GM21423 (cell line): Measurements from ENCODE around the gene IL6R.

Experiments
- ATAC-seq: cut with Tn5 transposase; IDR thresholded peaks from one replicate; pipeline ENCODE4 v1.9.1; 2021; ENCODE audit warnings: mild to moderate bottlenecking, moderate library complexity; ENCODE audit not compliant: unreplicated experiment

Gene IL6R

DNA sequence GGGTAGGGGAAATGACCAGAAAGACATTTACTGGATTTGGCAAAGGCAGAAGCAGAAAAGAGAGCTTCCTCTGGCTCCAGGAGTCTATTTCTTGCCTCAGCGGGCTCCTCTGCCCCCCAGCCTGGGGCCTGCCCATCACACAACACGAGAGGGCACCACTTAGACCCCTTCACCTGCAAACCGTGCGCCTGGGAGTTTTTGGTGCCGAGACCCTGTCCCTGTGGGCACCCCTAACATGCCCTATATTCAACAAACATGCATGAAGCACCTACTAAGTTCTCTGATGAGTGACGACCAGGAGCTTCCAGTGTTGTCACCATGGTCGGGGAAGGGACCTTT lies 18.8 kb downstream of the IL6R start:
- ATAC-seq, result no peak

GRCh38 chr1:154425172-154425571 lies 20.0 kb downstream of the IL6R start:
- ATAC-seq, result no peak

- ATAC-seq, result no peak
Measured at GRCh38 chr1:154427173-154428139, 22.3 kb downstream of the IL6R start.

GRCh38 chr1:154429118-154429517 lies 24.0 kb downstream of the IL6R start:
- no peak for ATAC-seq

DNA sequence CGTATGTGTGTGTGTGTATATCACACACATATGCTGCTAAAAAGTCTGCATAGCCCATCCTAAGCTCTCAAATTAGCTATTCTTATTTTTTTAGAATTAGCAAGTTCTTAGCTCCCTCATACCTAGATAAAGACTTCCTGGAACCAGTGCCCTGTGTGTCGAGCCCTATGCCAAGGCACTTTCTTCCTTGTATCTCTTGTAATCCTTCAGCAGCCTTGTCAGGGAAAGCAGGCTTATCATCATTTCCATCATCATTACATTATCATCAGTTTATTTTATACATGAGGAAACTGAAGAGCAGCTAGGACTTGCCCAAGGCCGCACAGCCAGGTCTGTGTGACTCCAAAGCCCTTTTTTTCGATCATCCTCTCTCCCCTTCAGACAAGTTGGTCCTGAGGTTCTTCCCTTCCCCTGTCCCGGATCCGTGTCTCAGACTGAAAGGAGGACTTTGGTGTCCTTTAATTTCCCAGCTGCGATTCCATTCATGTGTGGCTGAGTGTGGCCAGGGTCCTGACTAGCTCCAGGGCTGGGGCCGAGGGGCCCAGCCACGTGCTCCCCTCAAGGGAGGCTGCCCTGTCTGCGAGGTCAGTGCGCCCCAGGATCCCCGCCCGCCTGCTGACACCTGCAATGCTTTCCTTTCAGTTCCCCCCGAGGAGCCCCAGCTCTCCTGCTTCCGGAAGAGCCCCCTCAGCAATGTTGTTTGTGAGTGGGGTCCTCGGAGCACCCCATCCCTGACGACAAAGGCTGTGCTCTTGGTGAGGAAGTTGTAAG lies 24.9 kb downstream of the IL6R start:
- ATAC-seq, result no peak

DNA sequence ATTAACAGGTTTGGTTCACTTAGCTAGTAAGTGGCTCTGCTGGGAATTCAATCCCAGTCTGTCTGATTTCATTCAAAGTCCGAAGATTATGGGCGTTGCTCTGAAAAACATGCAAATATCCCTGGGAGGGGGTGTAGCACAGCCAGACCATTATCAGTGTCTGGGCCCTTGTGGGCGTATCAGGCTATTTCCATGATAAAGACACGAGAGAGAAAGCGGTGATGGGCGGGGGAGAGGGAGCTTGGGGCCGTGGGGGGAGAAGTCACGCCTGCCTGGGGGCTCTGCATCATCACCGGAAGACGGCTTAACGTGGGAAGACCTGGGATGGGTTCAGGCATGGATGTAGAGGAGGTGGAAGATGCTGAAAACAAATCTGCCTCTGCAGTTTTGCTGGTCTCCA lies 25.8 kb downstream of the IL6R start:
- ATAC-seq, result no peak

DNA sequence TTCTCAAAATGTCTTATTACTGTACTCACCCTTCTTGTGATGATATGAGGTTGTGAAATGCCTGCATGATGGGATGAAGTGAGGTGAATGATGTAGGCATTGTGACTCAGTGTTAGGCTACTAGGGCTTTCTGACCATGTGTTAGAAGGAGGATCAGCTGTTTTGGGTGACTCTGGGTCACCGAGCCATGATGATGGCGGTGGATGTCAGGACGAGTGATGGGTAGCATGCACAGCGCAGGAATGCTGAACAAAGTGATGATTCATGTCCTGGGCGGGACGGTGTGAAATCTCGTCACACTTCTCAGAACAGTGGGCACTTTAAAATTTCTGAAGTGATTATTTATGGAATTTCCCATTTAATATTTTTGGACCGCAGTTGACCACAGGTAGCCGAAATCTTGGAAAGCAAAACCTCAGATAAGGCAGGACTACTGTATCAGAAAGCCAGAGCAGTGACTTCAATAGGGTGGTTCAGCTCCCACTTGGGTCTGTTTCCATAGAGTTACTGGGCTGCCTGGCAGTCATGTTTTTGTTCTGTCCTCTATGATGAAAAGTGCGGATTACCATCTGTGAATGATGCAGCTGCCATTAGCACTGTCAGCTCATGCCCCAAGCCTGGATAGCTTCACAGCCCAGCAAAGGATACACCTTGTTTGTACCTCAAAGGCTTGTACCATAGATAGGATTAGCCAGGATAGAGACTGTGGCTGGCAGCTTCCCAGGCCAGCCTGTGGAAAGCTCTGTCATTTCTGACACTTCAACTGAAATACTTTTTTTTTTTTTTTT lies 26.6 kb downstream of the IL6R start:
- ATAC-seq, result no peak

DNA sequence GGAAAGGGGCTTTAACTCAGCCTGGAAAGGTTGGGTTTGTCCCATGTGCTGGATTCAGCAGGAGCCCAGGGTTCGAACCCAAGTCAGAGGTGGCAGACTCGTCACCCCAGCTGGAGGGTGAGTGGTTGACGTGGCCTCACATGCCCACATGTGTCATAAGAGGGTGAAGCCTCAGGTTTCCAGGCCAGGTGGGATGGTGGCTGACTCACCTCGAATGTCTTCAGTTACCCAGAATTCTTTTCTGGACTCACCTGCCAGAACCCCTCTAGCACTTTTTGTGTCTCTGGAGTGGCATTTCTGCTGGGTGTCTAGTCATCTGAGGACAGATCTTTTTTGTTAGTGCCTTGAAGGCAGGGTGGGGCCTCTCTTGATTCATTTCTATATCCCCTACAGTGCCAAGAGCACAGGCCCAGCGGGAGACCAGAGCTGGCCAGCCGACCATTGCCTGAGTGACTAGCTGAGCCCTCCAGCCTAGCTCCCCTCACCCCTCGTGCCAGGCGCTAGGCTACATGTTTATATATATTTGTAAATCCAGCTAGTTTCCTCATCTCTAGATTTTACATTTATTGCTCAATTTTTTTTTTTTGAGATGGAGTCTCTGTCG lies 28.1 kb downstream of the IL6R start:
- ATAC-seq, result no peak

GRCh38 chr1:154434346-154435085 lies 29.4 kb downstream of the IL6R start:
- no peak for ATAC-seq

- ATAC-seq, result no peak
Measured at GRCh38 chr1:154435599-154436200, 30.6 kb downstream of the IL6R start.

GRCh38 chr1:154436433-154436832 lies 31.3 kb downstream of the IL6R start:
- no peak for ATAC-seq

DNA sequence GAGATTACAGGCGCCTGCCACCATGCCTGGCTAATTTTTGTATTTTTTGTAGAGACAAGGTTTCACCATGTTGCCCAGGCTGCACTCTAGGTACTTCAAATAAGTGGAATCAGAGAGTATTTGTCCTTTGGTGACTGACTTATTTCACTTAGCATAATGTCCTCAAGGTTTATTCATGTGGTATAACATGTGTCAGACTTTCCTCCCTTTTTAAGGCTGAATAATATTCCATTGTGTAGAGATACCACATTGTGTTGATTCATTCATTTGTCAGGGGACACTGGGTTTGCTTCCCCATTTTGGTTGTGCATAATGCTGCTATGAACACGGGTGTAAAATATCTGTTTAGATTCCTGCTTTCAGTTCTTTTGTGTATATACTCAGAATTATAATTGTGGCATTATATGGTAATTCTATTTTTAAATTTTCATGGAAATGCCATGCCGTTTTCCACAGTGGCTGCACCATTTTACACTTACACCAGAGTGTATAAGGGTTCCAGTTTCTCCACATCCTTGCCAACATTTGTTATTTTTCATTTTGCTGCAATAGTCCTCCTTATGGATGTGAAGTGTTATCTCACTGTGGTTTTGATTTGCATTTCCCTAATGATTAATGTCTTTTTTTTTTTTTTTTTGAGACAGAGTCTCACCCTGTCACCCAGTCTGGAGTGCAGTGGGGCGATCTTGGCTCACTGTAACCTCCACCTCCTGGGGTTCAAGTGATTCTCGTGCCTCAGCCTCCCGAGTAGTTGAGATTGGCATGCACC lies 35.1 kb downstream of the IL6R start:
- no peak for ATAC-seq

DNA sequence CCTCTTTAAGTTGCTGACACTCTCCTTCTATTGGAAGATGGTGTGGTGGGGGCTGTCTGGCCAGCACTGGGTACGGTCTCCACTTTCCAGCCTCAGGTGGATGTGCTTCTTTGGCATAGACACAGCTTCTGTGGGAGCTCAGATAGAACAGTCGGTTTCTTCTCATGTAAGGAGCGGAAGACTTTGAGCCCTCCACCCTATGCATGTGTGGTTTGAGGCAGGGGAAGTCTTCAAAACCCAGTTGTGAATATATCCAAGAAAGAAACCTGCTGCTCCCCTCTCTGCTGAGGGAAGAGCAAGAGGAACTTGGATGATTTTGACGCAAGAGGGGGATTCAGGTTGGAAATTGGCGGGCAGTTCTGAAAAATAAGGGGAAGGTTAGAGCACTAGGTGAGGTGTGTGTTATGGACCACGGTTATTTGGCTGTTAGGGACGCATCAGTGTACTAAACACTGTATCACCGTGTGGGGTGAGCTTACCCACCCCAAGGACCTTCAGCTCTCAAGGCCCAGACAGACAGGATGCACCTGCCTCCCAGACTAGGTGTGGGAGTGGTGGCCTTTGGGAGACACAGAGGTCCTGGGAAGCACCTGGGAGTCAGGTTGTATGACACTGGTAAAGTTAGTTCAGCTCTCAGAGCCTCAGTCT lies 36.2 kb downstream of the IL6R start:
- ATAC-seq, result no peak

- no peak for ATAC-seq
Measured at GRCh38 chr1:154442006-154442740, 37.0 kb downstream of the IL6R start.

GRCh38 chr1:154443274-154444013 lies 38.3 kb downstream of the IL6R start:
- ATAC-seq, result no peak

DNA sequence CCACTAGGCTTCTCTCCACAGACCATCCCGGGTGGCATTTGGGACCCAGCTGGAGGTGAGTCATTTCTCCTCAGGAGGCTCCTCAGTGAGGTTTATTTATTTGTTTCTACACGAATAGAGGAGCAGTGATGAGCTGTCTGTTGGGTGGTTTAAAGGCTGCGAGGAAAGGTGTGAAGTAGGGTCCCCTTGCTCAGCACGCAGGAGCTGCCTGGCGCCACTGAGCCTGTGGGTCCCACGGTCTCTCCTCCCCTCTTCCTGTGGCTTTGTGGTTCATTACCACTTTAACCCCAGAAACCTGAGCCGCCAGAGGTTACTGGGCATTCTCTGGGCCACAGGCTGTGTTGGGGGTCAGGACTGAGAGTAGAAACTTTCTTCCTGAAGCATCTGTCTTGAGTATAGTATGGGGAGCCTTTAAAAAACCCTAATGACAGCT lies 39.9 kb downstream of the IL6R start:
- no peak for ATAC-seq

DNA sequence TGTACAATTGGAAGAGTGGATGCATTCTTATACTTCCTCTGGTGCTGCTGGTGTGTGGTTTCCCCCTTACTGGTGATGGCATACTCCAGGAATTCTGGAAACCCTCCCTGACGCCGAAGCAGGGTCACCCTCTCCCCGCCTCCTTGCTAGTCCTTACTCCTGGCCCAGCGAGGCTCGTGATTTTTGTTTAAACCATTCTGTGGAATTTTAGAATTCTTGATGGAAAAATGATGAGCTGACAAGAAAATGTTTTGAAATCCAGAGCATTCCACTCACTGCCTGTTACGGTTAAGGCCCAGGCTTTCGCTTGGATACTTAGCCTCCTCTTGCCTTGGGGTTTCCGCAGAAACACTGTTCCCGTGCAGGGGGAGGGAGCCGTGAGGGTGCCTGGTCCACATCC lies 41.1 kb downstream of the IL6R start:
- ATAC-seq, result no peak
